Measurements from ENCODE around the gene GAS6. TPM values are rescaled to one million over a fixed set of nuclear protein-coding genes. Genes with fewer than 3 reads are reported as not detected.

GAS6 gene
- total RNA-seq, 1 experiment from 2014 or later = 93.8 TPM

GRCh38 chr13:113782472-113782871 lies 81.4 kb downstream of the GAS6 start:
- CTCF ChIA-PET = no interaction called here
- no TSS peak for BruUV-seq (replicated peaks)
- TF ChIP-seq, protein P1, sequence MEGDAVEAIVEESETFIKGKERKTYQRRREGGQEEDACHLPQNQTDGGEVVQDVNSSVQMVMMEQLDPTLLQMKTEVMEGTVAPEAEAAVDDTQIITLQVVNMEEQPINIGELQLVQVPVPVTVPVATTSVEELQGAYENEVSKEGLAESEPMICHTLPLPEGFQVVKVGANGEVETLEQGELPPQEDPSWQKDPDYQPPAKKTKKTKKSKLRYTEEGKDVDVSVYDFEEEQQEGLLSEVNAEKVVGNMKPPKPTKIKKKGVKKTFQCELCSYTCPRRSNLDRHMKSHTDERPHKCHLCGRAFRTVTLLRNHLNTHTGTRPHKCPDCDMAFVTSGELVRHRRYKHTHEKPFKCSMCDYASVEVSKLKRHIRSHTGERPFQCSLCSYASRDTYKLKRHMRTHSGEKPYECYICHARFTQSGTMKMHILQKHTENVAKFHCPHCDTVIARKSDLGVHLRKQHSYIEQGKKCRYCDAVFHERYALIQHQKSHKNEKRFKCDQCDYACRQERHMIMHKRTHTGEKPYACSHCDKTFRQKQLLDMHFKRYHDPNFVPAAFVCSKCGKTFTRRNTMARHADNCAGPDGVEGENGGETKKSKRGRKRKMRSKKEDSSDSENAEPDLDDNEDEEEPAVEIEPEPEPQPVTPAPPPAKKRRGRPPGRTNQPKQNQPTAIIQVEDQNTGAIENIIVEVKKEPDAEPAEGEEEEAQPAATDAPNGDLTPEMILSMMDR (conservative IDR thresholded peaks at IDR 0.05) = no peak
- TF ChIP-seq EZH2 (IDR thresholded peaks at IDR 0.05; ENCODE audit: low read depth) = no peak
- Histone ChIP-seq H3K9me3 (ENCODE audit: insufficient read depth, low read depth) (peaks cover 12% of the 10 kb centered on the region; the same call in 1 of the 2 replicates), H3K27ac (no peak overlapping the region), H3K4me1 (replicated peaks; ENCODE audit: insufficient read depth) (peaks cover 29% of the 10 kb centered on the region), H3K79me2 (ENCODE audit: low read depth) (no peaks in the 10 kb centered on the region), H3K9me2 (ENCODE audit: insufficient read depth) (no peaks in the 10 kb centered on the region), H3K4me3 (no peak overlapping the region), H3K36me3 (ENCODE audit: low read depth) (no peaks in the 10 kb centered on the region), H2AFZ (no peak overlapping the region), H3K27me3 (ENCODE audit: insufficient read depth, low read depth) (peaks cover 23% of the 10 kb centered on the region), H3F3A (ENCODE audit: insufficient read depth, low read depth) (peaks cover 37% of the 10 kb centered on the region), H4K20me1 (ENCODE audit: insufficient read depth) (no peaks in the 10 kb centered on the region), H3K4me2 (no peak overlapping the region)
- DNase-seq = no peak
- POLR2A ChIA-PET (ENCODE audit: unreplicated experiment) = no interaction called here
- intact Hi-C loops (cut with micrococcal nuclease; ENCODE audit: unreplicated experiment) = no loop called here

GRCh38 chr13:113781571-113781970 lies 82.3 kb downstream of the GAS6 start:
- Histone ChIP-seq H2AFZ (no peak overlapping the region), H3K4me3 (no peak overlapping the region), H3K36me3 (ENCODE audit: low read depth) (no peaks in the 10 kb centered on the region), H3F3A (ENCODE audit: insufficient read depth, low read depth) (peaks cover 37% of the 10 kb centered on the region), H3K27me3 (ENCODE audit: insufficient read depth, low read depth) (peaks cover 32% of the 10 kb centered on the region), H4K20me1 (ENCODE audit: insufficient read depth) (no peaks in the 10 kb centered on the region), H3K4me1 (replicated peaks; ENCODE audit: insufficient read depth) (peaks cover 29% of the 10 kb centered on the region), H3K9me3 (ENCODE audit: insufficient read depth, low read depth) (peaks cover 12% of the 10 kb centered on the region; the same call in 1 of the 2 replicates), H3K9me2 (ENCODE audit: insufficient read depth) (no peaks in the 10 kb centered on the region), H3K79me2 (ENCODE audit: low read depth) (no peaks in the 10 kb centered on the region), H3K27ac (no peak overlapping the region), H3K4me2 (no peak overlapping the region)
- no peak for DNase-seq
- intact Hi-C loops (cut with micrococcal nuclease; ENCODE audit: unreplicated experiment) = no loop called here
- BruUV-seq (replicated peaks) = no TSS peak
- TF ChIP-seq EZH2 (IDR thresholded peaks at IDR 0.05; ENCODE audit: low read depth) = no peak
- TF ChIP-seq, protein P1 (conservative IDR thresholded peaks at IDR 0.05) = no peak
- ChIA-PET POLR2A (ENCODE audit: unreplicated experiment) (no interaction called here), CTCF (no interaction called here)

- H3K4me3 ChIP-seq = no peak overlapping the region
- no peak overlapping the region for H2AFZ ChIP-seq
- H3K79me2 ChIP-seq (ENCODE audit: low read depth) = no peaks in the 10 kb centered on the region
- ChIA-PET CTCF (no interaction called here), POLR2A (ENCODE audit: unreplicated experiment) (no interaction called here)
- H3K27ac ChIP-seq = no peak overlapping the region
- H4K20me1 ChIP-seq (ENCODE audit: insufficient read depth) = no peaks in the 10 kb centered on the region
- intact Hi-C loops (cut with micrococcal nuclease; ENCODE audit: unreplicated experiment) = no loop called here
- DNase-seq = no peak
- peaks cover 39% of the 10 kb centered on the region for H3K27me3 ChIP-seq (ENCODE audit: insufficient read depth, low read depth)
- H3K4me1 ChIP-seq (replicated peaks; ENCODE audit: insufficient read depth) = 0 out of 2 replicates have a peak, but pooled peaks cover 7% of the 10 kb centered on the region
- H3K9me2 ChIP-seq (ENCODE audit: insufficient read depth) = no peaks in the 10 kb centered on the region
- H3K9me3 ChIP-seq (ENCODE audit: insufficient read depth, low read depth) = no peaks in the 10 kb centered on the region
- no TSS peak for BruUV-seq (replicated peaks)
- no peaks in the 10 kb centered on the region for H3K36me3 ChIP-seq (ENCODE audit: low read depth)
- no peak overlapping the region for H3K4me2 ChIP-seq
- H3F3A ChIP-seq (ENCODE audit: insufficient read depth, low read depth) = peaks cover 2% of the 10 kb centered on the region; the same call in 1 of the 2 replicates
- TF ChIP-seq, protein P1 (conservative IDR thresholded peaks at IDR 0.05) = no peak
Observed at GRCh38 chr13:113777311-113778260, 86.3 kb downstream of the GAS6 start.

All from PC-9 (cell line).